GM03348 (cell line): Measurements from ENCODE around the gene MBD3.
"Not testable (repeated sequence)": the region's sequence is repeated elsewhere in the genome, so short reads cannot be mapped to it uniquely, and the experiment has no call there.

Experiments
- DNase-seq: peaks from one replicate; pipeline ENCODE4 v3.0.0; 2012; ENCODE audit warnings: low spot score

MBD3 gene

DNA sequence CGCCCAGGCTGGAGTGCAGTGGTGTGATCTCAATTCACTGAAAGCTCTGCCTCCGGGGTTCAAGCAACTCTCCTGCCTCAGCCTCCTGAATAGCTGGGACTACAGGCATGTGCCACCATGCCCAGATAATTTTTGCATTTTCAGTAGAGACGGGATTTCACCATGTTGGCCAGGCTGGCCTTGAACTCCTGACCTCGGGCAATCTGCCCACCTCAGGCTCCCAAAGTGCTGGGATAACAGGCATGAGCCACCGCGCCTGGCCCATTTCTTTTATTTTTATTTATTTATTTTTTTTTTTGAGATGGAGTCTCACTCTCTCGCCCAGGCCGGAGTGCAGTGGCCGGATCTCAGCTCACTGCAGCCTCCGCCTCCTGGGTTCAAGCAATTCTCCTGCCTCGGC, 52.9 kb downstream of the MBD3 start:
- DNase-seq, result not testable (repeated sequence)

DNA sequence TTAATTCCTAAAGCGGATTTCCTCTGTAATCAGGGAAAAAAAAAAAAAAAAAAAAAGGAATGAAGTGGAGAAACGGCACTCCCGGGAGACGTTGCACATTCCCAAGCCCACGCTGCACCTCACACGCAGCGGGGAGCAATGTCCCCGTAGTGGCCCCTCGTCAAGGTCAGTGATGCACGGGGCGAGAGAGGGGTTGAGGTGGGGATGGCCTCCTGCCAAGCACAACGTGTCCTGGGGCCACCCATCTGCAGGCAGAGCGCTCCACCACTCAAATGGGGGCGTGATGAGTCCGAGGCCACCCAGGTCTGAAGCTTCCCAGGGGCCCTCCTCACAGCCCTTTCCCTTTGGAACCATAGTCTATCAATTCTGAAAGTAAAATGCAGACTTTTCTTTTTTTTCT, 53.7 kb downstream of the MBD3 start:
- peak; percentile 35 for DNase-seq

DNA sequence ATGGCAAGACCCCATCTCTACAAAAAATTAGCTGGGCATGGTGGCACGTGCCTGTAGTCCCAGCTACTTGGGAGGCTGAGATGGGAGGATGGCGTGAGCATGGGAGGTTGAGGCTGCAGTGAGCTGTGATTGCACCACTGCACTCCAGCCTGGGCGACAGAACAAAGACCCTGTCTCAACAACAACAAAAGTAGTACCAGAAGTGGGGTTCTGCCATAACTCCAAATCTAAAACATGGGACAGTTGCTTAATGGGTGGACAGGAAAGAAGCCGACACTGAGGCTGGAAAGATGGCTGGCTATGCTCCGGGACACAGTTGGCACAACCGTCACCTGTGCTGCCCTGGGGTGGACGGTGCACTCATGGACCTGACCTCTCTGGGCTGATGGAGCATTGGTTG, 57.0 kb downstream of the MBD3 start:
- DNase-seq, result not testable (repeated sequence)

DNA sequence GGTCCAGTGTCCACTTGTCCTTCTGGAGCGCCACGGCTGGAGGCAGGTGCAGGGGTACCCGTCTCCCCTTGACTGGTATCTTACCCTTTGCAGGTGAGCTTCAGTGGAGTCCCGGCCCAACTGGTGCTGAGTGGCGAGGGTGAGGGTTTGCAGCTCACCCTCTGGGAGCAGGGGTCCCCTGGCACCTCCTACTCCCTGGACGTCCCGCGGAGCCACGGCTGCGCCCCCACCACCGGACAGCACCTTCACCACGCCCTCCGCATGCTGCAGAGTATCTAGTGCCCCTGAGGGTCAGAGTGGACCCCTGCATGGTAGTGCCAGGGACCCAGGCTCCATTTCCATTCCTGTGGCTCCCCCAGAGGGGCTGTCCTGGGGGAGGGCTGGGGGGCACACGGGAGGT, 57.7 kb downstream of the MBD3 start:
- no peak for DNase-seq

DNA sequence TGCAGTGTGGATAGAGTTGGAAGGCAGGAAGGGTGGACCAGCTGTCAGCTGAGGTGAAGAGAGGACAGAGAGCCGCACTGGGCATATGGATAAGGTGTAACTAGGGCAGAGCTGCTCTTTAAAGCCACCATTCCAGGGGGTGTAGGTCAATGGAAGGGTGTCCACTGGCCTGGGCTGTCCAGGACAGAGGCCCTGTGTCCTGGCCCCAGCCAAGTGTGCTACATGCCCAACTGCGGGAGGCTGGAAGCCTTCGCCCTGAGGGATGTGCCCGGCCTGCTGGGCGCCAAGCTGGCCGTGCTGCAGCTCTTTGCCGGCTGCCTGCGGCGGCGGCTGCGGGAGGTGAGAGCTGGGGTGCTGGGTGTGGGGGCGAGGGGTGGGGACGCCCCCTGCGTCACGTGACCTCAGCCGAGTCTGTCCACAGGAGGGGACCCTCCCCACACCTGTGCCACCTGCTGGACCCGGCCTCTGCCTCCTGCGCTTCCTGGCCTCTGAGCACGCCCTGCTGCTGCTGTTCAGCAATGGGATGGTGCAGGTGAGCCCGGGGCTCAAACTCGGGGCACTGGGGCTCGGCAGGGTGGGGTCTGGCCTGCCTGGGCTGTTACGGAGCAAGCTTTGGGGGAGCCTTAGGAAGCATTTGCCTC, 59.0 kb downstream of the MBD3 start:
- DNase-seq, result no peak

DNA sequence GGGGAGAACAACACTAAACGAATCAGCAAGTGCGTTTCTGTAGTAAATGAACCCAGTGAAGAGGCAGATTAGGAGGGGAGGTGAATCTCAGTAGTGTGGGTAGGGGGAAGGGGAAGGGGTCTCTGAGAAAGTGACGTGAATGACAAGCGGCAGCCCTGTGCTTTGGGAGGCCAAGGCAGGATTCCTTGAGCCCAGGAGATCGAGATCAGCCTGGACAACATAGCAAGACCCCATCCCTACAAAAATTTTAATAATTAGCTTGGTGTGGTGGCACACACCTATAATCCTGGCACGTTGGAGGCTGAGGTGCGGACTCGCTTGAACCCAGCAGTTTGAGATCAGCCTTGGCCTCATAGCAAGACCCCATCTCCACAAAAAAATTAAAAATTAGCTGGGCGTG, 60.7 kb downstream of the MBD3 start:
- DNase-seq, result no peak

DNA sequence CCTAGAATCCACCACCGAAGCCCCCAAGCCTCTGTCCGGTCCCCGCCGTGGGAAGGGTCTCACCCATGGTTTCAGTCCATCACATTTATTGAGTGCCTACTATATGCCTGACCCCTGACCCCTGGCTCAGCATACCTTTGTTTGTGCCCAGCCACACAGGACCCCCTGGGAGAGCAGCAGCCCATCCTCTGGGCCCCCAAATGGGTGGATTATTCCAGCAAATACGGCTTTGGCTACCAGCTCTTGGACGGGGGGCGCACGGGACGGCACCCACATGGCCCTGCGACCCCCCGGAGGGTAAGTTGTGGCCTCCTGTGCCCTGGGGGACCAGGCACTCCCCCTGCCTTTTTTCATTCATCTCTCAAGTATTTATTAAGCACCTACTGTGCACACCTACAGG, 61.1 kb downstream of the MBD3 start:
- no peak for DNase-seq

DNA sequence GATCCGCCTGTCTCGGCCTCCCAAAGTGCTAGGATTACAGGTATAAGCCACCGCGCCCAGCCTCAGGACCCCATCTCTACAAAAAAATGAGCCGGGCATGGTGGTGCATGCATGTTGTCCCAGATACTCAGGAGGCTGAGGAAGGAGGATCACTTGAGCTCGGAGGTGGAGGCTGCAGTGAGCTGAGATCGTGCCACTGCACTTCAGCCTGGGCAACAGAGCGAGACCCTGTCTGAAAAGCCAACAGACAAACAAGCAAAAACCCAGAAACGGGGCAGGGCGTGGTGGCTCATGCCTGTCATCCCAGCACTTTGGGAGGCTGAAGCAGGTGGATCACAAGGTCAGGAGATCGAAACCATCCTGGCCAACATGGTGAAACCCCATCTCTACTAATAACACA, 61.8 kb downstream of the MBD3 start:
- DNase-seq, result not testable (repeated sequence)

DNA sequence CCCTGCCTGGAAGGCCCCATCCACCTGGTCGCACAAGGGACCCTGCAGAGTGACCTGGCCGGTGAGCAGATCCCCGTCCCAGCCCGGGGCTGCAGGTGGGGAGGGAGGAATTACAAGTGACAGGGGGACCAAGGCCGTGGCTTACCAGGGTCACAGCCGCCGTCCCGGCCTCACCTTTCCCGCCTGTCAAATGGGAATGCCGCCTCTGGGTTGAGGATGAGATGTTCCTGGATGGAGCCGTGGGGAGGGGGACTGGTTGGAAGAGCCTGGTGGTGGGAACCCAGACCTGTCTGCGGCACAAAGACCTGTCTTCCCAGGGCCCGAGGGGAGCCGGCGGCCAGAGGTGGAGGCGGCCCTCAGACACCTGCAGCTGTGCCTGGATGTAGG, 63.2 kb downstream of the MBD3 start:
- no peak for DNase-seq

- DNase-seq, result no peak
Observed at GRCh38 chr19:1528596-1529429, 63.9 kb downstream of the MBD3 start.

- DNase-seq, result no peak
Observed at GRCh38 chr19:1527650-1528309, 64.9 kb downstream of the MBD3 start.

DNA sequence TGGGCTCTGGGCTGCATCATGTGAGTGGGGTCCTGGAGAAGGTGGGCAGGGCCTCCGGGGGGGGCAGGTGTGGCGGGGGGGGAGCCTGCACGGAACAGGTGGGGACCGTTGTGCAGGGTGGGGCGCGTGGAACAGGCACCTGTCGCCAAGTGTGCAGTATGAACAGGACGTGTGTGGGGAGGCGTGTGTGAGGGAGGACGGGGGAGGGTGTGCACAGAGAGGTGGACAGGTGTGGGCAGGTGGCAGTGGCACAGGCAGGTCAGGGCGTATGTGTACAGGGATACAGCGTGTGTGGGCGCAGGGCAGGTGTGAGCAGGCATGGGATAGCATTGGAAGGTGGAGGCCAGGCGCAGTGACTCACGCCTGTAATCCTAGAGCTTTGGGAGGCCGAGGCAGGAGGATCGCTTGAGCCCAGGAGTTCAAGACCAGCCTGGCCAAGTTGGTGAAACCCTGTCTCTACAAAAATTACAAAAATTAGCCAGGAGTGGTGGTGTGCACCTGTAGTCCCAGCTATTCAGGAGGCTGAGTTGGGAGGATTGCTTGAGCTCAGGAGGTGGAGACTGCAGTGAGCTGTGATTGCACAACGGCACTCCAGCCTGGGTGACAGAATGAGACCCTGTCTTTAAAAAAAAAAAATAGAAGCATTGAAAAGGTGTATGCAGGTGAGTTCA, 65.6 kb downstream of the MBD3 start:
- DNase-seq, result no peak

DNA sequence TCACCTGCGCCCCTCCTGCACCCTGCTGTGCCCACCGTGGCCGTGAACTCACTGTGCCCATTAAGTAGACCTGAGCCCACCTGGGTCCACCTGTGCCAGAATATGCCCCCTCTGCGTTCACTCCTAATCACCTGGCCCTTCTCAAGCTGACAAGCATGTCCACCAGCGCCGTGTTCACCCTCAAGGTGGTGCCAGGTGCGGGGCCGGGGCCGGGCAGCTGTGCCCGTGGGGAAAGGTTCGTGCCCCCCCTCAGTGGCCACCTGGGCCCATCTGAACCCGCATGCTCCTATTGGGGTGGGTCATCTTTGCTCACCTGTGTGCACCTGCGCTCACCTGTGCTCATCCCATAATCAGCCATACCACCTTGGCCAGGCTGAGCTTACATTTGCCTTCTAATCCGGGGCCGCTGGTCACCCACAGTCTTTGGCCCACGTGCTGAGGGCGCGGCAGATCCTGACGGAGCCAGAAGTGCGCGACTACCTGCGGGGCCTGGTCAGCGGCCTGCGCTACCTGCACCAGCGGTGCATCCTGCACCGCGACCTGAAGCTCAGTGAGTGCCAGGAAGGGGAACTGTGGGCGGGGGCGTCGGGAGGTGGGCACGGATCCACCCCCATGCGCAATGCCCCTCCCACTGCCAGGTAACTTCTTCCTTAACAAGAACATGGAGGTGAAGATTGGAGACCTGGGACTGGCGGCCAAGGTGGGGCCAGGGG, 66.4 kb downstream of the MBD3 start:
- DNase-seq, result no peak

DNA sequence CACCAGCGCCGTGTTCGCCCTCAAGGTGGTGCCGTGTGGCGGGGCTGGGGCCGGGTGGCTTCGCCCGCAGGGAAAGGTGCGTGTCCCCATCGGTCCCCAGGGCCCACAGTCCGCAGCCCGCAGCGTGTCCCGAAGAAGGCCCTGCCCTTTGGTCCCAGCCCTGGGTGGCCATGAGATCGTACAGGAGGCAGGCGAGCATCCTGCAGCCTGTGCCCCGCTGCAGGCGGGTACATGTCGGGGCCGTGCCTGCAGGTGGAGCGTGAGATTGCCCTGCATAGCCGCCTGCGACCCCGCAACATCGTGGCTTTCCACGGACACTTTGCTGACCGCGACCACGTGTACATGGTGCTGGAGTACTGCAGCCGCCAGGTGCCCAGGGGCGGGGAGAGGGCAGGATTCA, 67.3 kb downstream of the MBD3 start:
- DNase-seq, result no peak

GRCh38 chr19:1524972-1525325, 67.7 kb downstream of the MBD3 start:
- no peak for DNase-seq

GRCh38 chr19:1524287-1524971, 68.2 kb downstream of the MBD3 start:
- no peak for DNase-seq
